GM12878 (cell line): ENCODE measurements around the gene SORCS1. TPM values are rescaled to one million over a fixed set of nuclear protein-coding genes. Genes with fewer than 3 reads are reported as not detected.

Source experiments
- ATAC-seq: fragments of 200-7000 bp; cut with Tn5 transposase; 3 replicates; pipeline ENCODE4 v1.9.1; 2020; ENCODE audit warnings: mild to moderate bottlenecking, moderate library complexity
- BruUV-seq: library from RNA; stranded (reverse); fragments of 400-500 nt; replicated peaks from 2 replicates; lab custom pipeline; 2021; lab: Mats Ljungman, UMichigan
- CTCF ChIA-PET: fragments of 300-600 bp; sonication (Branson Sonifier 250); formaldehyde crosslinking; extraction: SDS; loops from one replicate; lab custom pipeline; 2021; ENCODE audit warnings: inconsistent platforms; lab: Yijun Ruan, JAX
- POLR2A ChIA-PET: fragments of 350-600 bp; formaldehyde crosslinking; extraction: SDS; loops from one replicate; lab custom pipeline; 2021; ENCODE audit warnings: inconsistent platforms; lab: Charles Lee
- RAD21 ChIA-PET: fragments of 300-600 bp; sonication (Branson Sonifier 250); formaldehyde crosslinking; loops from one replicate; lab custom pipeline; 2023; ENCODE audit warnings: antibody characterized with exemption; ENCODE audit not compliant: unreplicated experiment; lab: Charles Lee
- SMC1A ChIA-PET: fragments of 300-600 bp; sonication (Branson Sonifier 250); formaldehyde crosslinking; loops from one replicate; lab custom pipeline; 2023; ENCODE audit not compliant: unreplicated experiment, uncharacterized antibody; lab: Charles Lee
- DNase-seq: peaks from one replicate; pipeline ENCODE4 v3.0.0-alpha.2; 2011; ENCODE audit warnings: low read depth, low spot score
- FAIRE-seq: peaks from 3 replicates; lab custom pipeline; 2011; peaks lifted over from hg19 to GRCh38; lab: Jason Lieb, UNC
- H2AFZ ChIP-seq: 2 replicates; pipeline ENCODE4 v1.6.0; 2011; ENCODE audit warnings: low read depth, low read length, control low read depth; ENCODE audit not compliant: control insufficient read depth
- H3K27ac ChIP-seq: 2 replicates; pipeline ENCODE4 v1.5.1; 2011; ENCODE audit warnings: control low read depth; ENCODE audit not compliant: control insufficient read depth, insufficient read depth
- H3K27me3 ChIP-seq, 2 experiments: replicated peaks in 1 of 2; 2 replicates each; pipeline versions ENCODE4 v1.6.0 to v1.6.1; 2011; ENCODE audit warnings: low read length in 1 of 2; ENCODE audit not compliant: control insufficient read depth in 2 of 2, insufficient read depth in 2 of 2
- H3K36me3 ChIP-seq, 2 experiments: 2 replicates each; pipeline ENCODE4 v1.5.1; 2011; ENCODE audit warnings: low read length in 1 of 2; ENCODE audit not compliant: control insufficient read depth in 2 of 2, insufficient read depth in 2 of 2
- H3K4me1 ChIP-seq: 2 replicates; pipeline ENCODE4 v1.6.1; 2011; ENCODE audit warnings: mild to moderate bottlenecking, low read length, moderate library complexity, mixed read lengths; ENCODE audit not compliant: control insufficient read depth, insufficient read depth
- H3K4me2 ChIP-seq: 2 replicates; pipeline ENCODE4 v1.6.0; 2011; ENCODE audit warnings: control low read depth; ENCODE audit not compliant: control insufficient read depth, insufficient read depth
- H3K4me3 ChIP-seq: fragments of 200-600 bp; sonication (generic); 2 replicates; pipeline ENCODE4 v1.5.1; 2016
- H3K79me2 ChIP-seq: 2 replicates; pipeline ENCODE4 v1.6.0; 2011; ENCODE audit warnings: low read length; ENCODE audit not compliant: control insufficient read depth, insufficient read depth
- H3K9ac ChIP-seq: 2 replicates; pipeline ENCODE4 v1.8.0; 2011; ENCODE audit warnings: low read length, control low read depth, mixed read lengths; ENCODE audit not compliant: control insufficient read depth, insufficient read depth
- H3K9me3 ChIP-seq: replicated peaks from 3 replicates; pipeline ENCODE4 v1.5.1; 2011; ENCODE audit warnings: mild to moderate bottlenecking, low read length; ENCODE audit not compliant: control insufficient read depth, insufficient read depth
- H4K20me1 ChIP-seq: 2 replicates; pipeline ENCODE4 v1.6.0; 2011; ENCODE audit not compliant: control insufficient read depth, insufficient read depth
- BHLHE40 ChIP-seq, 2 experiments: fragments of 450-650 bp in 1 of 2; IDR thresholded peaks; 2 replicates each; pipeline ENCODE4 v1.6.1; 2011 to 2017; ENCODE audit warnings: low read depth in 2 of 2, borderline replicate concordance in 1 of 2, improper control_type of control experiment in 1 of 2, low read length in 1 of 2, mild to moderate bottlenecking in 1 of 2
- CREM ChIP-seq: IDR thresholded peaks from 2 replicates; pipeline ENCODE4 v1.6.1; 2014; ENCODE audit warnings: antibody characterized with exemption, low read depth
- IKZF2 ChIP-seq, 2 experiments: fragments of 450-650 bp; IDR thresholded peaks; 2 replicates each; pipeline ENCODE4 v1.6.1; 2017; ENCODE audit warnings: mild to moderate bottlenecking in 2 of 2, moderate library complexity in 2 of 2
- MYB ChIP-seq: fragments of 150-350 bp; IDR thresholded peaks from 2 replicates; pipeline ENCODE4 v1.6.1; 2014; ENCODE audit warnings: mild to moderate bottlenecking, low read depth, low read length, borderline replicate concordance
- MYC ChIP-seq: IDR thresholded peaks from 2 replicates; pipeline ENCODE4 v1.6.1; 2011; ENCODE audit warnings: mild to moderate bottlenecking, low read length, moderate library complexity, inconsistent platforms; ENCODE audit not compliant: insufficient read depth, insufficient replicate concordance, insufficient read length, severe bottlenecking
- RAD21 ChIP-seq: IDR thresholded peaks from 2 replicates; pipeline ENCODE4 v1.6.1; 2011; ENCODE audit warnings: mild to moderate bottlenecking, low read depth, low read length, moderate library complexity; ENCODE audit not compliant: insufficient read depth
- RB1 ChIP-seq: fragments of 450-650 bp; formaldehyde crosslinking; IDR thresholded peaks from 2 replicates; pipeline ENCODE4 v1.6.1; 2017; ENCODE audit warnings: mild to moderate bottlenecking, borderline replicate concordance
- RUNX3 ChIP-seq: IDR thresholded peaks from 2 replicates; pipeline ENCODE4 v1.6.1; 2012; ENCODE audit warnings: low read length, inconsistent platforms
- TAF1 ChIP-seq: IDR thresholded peaks from 2 replicates; pipeline ENCODE4 v1.6.1; 2011; ENCODE audit warnings: mild to moderate bottlenecking, low read depth, low read length, borderline replicate concordance
- TCF12 ChIP-seq: IDR thresholded peaks from 2 replicates; pipeline ENCODE4 v1.6.1; 2011; ENCODE audit warnings: low read depth, mild to moderate bottlenecking, low read length
- TCF7 ChIP-seq: IDR thresholded peaks from 2 replicates; pipeline ENCODE4 v1.6.1; 2014; ENCODE audit warnings: antibody characterized with exemption, borderline replicate concordance
- ZNF274 ChIP-seq: IDR thresholded peaks from one replicate; pipeline ENCODE4 v1.8.0; 2011; ENCODE audit not compliant: insufficient read length, insufficient read depth
- WGBS: methylation state at CpG from one replicate; pipeline ENCODE4 v1.1.6; 2016; ENCODE audit warnings: low lambda C conversion rate; ENCODE audit not compliant: insufficient replicate concordance, insufficient coverage; ENCODE audit errors: missing lambda C conversion rate; 5-methylcytosine and 5-hydroxymethylcytosine counted together
- in situ Hi-C: fragments of 300-500 bp; cut with MboI; formaldehyde crosslinking; loops from 9 replicates; pipeline ENCODE4 v1.14.3; 2018; ENCODE audit warnings: mixed read lengths
- intact Hi-C: fragments of 100-400 bp; cut with micrococcal nuclease; formaldehyde crosslinking; loops from one replicate; pipeline ENCODE4 v1.14.2; 2022; ENCODE audit not compliant: unreplicated experiment
- polyA plus RNA-seq, 11 experiments: library from polyadenylated mRNA; depleted of rRNA in 4 of 11; unstranded in 6 of 11; stranded (reverse) in 5 of 11; fragments of >200 nt; fragmentation: Nextera tagmentation in 4 of 11; fragmentation: Illumina TruSeq in 1 of 11; extraction: Ambion mirVana in 4 of 11; extraction: Trizol in 1 of 11; gene quantifications; 1 replicate in 1 of 11; 2 replicates in 10 of 11; pipeline versions ENCODE4 v1.2.1 to v1.2.3, GENCODE V29; 2011 to 2016; ENCODE audit warnings: inconsistent platforms in 2 of 11, missing spikeins in 2 of 11, low read depth in 1 of 11
- total RNA-seq, 4 experiments: library from RNA; depleted of rRNA in 3 of 4; stranded (reverse); fragments of >200 nt in 3 of 4; fragmentation: Illumina TruSeq in 1 of 4; extraction: Trizol in 1 of 4; gene quantifications; 2 replicates each; pipeline versions ENCODE4 v1.2.1 to v1.2.3, GENCODE V29; 2013 to 2021
- TF ChIP-seq, protein P1 (sequence below): fragments of 150-350 bp; IDR thresholded peaks from 2 replicates; pipeline ENCODE4 v1.6.1; 2016; ENCODE audit warnings: low read depth, low read length
- TF ChIP-seq, protein P2 (sequence below): IDR thresholded peaks from 2 replicates; pipeline ENCODE4 v1.6.1; 2011; ENCODE audit warnings: borderline replicate concordance, low read depth, mild to moderate bottlenecking, moderate library complexity, low read length; ENCODE audit not compliant: insufficient read depth, poor library complexity, severe bottlenecking
- TF ChIP-seq, protein P3 (sequence below): fragments of 450-650 bp; IDR thresholded peaks from 2 replicates; pipeline ENCODE4 v1.6.1; 2017; ENCODE audit warnings: mild to moderate bottlenecking, low read depth, inconsistent platforms; ENCODE audit not compliant: poor library complexity, severe bottlenecking

Gene SORCS1
- total and polyA plus RNA-seq, 10 of the 15 experiments (the other 5 are each of a cell fraction or from before 2014, with no cell fraction given): 0.02 to 9.6 (median 0.06) TPM; not detected in 3

DNA sequence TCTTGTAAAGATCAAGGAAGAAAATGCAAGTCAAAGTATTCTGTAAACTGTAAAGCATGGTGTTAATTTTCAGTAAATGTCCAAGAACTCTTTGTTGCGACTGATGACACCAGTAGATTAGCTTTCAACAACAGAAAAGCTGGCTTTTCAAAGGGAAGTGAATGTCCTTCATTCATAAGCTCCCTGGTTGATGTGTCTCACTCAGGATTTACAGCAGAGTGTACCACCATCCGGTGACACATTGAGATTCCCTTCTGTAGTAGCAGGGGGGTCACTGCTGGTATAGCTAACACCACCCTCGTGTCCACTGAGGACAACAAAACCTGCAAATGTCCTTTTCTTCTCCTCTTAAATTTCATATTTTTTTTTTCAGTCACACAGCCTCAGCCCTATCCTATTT lies 253.4 kb downstream of the SORCS1 start:
- Histone ChIP-seq H3K27me3 (no peaks in the 10 kb centered on the region), H4K20me1 (no peaks in the 10 kb centered on the region), H3K79me2 (no peaks in the 10 kb centered on the region), H3K9me3 (no peaks in the 10 kb centered on the region), H3K9ac (no peak overlapping the region), H3K4me1 (no peaks in the 10 kb centered on the region), H3K36me3 (no peaks in the 10 kb centered on the region), H2AFZ (no peak overlapping the region), H3K4me3 (no peak overlapping the region), H3K27ac (no peak overlapping the region), H3K4me2 (no peak overlapping the region)
- CTCF ChIA-PET: no interaction called here
- POLR2A ChIA-PET: no interaction called here
- DNase-seq (no peak), ATAC-seq (no peak), FAIRE-seq (no peak)
- 2% methylated on average over 3 of the region's 3 CpGs for WGBS
- RAD21 ChIA-PET: no interaction called here
- in situ Hi-C loops (no loop called here), intact Hi-C loops (no loop called here)
- BruUV-seq: no TSS peak
- SMC1A ChIA-PET: interaction anchor here (0.7 to 1.1 kb wide), 3 partner anchors 13 to 56 kb away, joined by 3 to 4 read pairs (median 4); no protein-coding TSS in a partner anchor
- TF ChIP-seq, protein P1, sequence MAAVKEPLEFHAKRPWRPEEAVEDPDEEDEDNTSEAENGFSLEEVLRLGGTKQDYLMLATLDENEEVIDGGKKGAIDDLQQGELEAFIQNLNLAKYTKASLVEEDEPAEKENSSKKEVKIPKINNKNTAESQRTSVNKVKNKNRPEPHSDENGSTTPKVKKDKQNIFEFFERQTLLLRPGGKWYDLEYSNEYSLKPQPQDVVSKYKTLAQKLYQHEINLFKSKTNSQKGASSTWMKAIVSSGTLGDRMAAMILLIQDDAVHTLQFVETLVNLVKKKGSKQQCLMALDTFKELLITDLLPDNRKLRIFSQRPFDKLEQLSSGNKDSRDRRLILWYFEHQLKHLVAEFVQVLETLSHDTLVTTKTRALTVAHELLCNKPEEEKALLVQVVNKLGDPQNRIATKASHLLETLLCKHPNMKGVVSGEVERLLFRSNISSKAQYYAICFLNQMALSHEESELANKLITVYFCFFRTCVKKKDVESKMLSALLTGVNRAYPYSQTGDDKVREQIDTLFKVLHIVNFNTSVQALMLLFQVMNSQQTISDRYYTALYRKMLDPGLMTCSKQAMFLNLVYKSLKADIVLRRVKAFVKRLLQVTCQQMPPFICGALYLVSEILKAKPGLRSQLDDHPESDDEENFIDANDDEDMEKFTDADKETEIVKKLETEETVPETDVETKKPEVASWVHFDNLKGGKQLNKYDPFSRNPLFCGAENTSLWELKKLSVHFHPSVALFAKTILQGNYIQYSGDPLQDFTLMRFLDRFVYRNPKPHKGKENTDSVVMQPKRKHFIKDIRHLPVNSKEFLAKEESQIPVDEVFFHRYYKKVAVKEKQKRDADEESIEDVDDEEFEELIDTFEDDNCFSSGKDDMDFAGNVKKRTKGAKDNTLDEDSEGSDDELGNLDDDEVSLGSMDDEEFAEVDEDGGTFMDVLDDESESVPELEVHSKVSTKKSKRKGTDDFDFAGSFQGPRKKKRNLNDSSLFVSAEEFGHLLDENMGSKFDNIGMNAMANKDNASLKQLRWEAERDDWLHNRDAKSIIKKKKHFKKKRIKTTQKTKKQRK: no peak
- TF ChIP-seq RB1 (no peak), MYB (no peak), MYC (no peak), ZNF274 (no peak), BHLHE40 (IDR thresholded peaks at IDR 0.05; ENCODE audit: borderline replicate concordance in 1 of 2, low read depth in 2 of 2, low read length in 1 of 2) (no peak), RAD21 (no peak), RUNX3 (no peak), IKZF2 (IDR thresholded peaks at IDR 0.05) (no peak), CREM (no peak), TCF7 (no peak), TAF1 (no peak), TCF12 (no peak)
- TF ChIP-seq, protein P2, sequence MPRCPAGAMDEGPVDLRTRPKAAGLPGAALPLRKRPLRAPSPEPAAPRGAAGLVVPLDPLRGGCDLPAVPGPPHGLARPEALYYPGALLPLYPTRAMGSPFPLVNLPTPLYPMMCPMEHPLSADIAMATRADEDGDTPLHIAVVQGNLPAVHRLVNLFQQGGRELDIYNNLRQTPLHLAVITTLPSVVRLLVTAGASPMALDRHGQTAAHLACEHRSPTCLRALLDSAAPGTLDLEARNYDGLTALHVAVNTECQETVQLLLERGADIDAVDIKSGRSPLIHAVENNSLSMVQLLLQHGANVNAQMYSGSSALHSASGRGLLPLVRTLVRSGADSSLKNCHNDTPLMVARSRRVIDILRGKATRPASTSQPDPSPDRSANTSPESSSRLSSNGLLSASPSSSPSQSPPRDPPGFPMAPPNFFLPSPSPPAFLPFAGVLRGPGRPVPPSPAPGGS: no peak
- TF ChIP-seq, protein P3, sequence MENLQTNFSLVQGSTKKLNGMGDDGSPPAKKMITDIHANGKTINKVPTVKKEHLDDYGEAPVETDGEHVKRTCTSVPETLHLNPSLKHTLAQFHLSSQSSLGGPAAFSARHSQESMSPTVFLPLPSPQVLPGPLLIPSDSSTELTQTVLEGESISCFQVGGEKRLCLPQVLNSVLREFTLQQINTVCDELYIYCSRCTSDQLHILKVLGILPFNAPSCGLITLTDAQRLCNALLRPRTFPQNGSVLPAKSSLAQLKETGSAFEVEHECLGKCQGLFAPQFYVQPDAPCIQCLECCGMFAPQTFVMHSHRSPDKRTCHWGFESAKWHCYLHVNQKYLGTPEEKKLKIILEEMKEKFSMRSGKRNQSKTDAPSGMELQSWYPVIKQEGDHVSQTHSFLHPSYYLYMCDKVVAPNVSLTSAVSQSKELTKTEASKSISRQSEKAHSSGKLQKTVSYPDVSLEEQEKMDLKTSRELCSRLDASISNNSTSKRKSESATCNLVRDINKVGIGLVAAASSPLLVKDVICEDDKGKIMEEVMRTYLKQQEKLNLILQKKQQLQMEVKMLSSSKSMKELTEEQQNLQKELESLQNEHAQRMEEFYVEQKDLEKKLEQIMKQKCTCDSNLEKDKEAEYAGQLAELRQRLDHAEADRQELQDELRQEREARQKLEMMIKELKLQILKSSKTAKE: no peak
